ENCODE measurements around the gene IDH3G. TPM values are rescaled to one million over a fixed set of nuclear protein-coding genes. Genes with fewer than 3 reads are reported as not detected.

Gene IDH3G
- total RNA-seq, 1 experiment from 2014 or later = 127 TPM

DNA sequence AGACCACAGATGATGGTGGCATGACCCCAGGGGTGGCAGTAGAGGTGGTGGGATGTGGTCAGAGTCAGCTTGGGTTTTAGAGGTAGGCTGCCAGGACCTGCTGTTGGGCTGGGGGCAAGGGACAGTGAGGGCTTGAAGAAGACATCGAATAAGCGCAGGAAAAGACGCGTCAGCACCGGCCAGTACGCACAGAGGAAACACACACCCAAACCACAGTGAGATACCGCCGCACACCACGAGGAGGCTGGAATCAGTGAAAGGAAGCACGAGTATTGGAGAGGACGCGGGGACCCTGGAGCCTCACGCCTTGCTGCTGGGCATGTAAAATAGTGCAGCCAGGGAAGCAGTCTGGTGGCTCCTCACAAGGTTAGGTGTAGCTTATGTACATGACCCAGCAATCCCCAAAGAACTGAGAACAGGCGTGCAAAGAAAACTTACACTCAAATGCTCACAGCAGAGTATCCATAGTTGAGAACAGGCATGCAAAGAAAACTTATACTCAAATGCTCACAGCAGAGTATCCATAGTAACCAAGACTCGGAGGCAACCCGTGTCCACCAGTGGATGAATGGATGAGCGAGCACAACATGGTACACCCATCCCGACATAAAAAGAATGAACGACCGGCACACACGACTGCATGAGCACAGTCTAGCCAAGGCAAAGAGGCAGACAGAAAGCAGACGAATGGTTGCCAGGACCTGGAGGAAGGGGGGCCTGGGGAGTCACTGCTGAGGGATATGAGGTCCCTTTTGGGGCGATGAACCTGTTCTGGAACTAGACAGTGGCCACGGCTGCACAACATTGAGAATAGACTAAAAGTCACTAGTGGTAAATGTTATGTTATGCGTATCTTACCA lies 22.9 kb upstream of the IDH3G start:
- no peak for DNase-seq (ENCODE audit: low spot score)

DNA sequence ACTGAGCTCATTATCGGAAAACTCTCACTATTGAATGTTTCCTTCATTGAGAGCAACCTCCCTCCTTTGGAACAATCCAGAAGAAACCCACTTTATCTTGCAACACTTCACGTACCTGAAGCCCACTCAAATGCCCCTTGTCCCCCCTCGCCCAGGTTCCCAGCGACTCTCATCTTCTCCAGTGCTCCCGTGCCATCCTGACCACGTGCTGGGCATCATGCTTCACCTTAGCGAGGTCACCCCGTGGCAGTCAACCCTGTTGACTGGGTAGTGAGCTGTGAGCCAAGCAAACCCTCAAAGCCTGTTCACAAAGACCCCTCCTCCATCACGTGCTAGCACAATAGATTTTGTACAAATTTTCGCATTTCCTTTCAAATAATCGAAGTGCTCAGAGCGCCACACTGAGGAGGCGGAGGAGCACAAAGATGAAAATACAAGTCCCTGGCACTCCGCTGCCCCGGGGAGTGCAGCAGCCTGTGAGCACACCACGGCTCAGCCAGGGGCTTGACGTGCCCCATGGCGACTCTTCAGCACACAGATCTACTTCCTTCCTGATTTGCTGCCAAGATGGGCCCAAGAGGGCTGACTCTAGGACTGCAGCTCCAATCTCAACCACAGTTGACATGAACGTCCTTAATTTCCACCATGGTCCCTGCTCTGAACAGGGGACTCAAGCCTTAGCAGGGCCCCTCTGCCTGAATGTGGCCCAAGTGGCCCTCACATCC lies 20.6 kb upstream of the IDH3G start:
- no peak for DNase-seq (ENCODE audit: low spot score)

GRCh38 chrX:153813161-153813560 lies 19.0 kb upstream of the IDH3G start:
- DNase-seq (ENCODE audit: low spot score) = no peak

- no peak for DNase-seq (ENCODE audit: low spot score)
Measured at GRCh38 chrX:153812220-153812619, 18.0 kb upstream of the IDH3G start.

GRCh38 chrX:153807976-153808375 lies 13.8 kb upstream of the IDH3G start:
- no peak for DNase-seq (ENCODE audit: low spot score)

DNA sequence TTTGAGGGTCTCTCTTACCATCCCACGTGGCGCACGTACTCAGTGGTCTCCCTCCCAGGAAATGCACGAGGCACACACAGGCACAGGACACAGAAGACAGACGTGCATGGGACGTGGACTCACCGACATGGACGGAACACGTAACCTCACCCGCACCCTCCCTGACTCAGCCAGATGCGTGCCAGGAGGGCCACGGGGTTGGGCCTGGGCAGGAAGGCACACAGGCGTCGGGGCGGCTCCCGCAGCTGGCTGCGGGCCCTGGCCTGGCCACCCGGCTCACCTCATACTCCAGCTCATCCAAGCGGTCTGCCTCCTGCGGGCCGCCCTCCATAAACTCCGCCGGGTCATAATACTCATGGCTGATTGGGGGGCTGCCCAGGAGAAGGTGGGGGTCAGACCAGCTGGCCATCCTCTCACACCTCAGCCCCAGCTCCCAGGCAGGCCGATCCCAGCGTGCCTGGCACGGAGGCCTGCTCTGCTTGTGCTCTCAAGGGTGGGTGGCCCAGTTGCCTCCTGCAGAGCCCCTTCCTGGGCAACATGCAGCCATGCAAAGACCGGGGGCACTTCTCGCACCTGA lies 12.9 kb upstream of the IDH3G start:
- no peak for DNase-seq (ENCODE audit: low spot score)

DNA sequence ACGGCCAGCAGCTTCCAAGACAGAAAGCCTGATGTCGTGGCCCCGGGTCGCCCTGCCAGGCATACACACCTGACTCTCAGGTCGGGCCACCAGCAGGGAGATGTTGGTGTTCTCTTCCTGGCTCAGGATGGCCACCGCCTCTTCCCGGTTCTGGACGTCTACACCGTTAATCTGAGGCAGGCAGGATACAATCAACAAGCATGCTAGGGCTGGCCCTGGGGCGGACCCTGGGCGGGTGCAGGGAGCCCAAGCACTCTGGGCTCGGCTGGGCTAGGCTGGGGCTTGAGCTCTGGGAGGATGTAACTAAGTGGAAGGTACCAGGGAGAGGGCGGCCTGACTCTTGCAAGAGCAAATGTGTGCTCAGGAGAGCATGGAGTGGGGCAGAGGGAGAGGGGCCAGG lies 11.3 kb upstream of the IDH3G start:
- no peak for DNase-seq (ENCODE audit: low spot score)

GRCh38 chrX:153804621-153805020 lies 10.4 kb upstream of the IDH3G start:
- no peak for DNase-seq (ENCODE audit: low spot score)

- no peak for DNase-seq (ENCODE audit: low spot score)
Measured at GRCh38 chrX:153804100-153804595, 10.0 kb upstream of the IDH3G start.

- DNase-seq (ENCODE audit: low spot score) = no peak
Measured at GRCh38 chrX:153803211-153804099, 9.3 kb upstream of the IDH3G start.

- DNase-seq (ENCODE audit: low spot score) = no peak
Measured at GRCh38 chrX:153802513-153803045, 8.4 kb upstream of the IDH3G start.

DNA sequence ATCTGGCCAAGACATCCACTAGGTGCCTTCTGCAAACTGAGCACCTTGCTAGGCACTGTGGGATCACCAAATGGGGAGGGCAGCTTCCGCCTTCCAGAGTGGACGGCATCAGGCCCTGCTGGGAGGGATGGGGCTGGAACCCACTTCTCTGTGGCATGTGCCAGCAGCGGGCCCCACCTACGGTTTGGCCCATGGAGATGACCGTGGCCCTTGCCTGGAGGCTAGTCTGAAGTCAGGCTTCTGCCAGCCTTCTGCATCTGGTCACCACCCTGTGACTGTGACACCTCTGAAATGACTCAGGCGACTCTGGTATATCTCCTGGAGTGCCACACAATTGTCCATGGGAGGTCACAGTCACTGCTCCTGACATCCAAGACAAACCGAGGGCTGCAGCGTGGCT lies 7.5 kb upstream of the IDH3G start:
- DNase-seq (ENCODE audit: low spot score) = no peak

DNA sequence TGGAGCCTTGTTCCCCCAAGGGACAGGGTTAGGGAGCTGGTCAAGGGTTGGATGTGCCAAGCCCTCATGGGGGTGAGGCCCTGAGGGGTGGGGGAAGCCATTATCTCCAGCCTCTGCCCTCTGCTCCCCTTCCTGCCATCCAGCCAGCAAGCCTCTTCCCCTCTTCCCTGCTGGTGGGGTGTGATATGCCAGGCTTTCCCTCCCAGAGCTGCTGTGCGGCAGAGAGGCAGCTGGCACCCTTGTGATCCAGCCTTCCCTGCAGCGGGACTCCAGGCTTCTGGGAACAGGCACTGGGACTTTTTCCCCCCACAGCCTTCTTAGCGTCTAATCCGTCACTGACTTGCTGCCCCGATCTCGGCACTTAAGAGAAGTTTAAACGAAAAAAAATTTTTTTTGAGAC lies 6.6 kb upstream of the IDH3G start:
- DNase-seq (ENCODE audit: low spot score) = no peak

DNA sequence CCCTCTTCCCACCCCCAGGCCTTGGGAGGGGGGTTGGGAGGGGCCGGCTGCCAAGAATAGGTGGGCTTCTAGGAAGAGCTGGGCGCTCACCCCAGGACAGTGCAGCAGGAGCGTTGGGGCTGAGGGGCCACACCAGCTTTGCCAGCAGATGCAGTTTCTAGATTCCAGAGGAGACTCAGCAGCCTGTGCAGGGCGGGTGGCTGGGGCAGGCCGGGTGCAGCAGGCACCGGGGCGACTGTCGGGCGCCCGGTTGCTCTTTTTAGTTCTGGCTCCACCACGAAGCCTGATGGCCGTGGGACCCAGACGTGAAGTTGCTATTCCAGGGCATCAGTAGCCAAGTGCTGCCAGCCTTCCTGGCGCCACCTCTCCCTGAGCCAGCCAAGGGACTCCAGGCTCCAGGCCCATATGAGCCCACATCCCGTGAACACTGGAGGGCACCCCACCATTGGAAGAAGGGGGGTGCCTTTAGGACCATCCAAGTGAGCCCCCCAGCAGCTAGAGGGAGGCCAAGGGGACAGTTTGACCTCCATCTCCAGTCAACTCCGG lies 6.1 kb upstream of the IDH3G start:
- DNase-seq (ENCODE audit: low spot score) = no peak

DNA sequence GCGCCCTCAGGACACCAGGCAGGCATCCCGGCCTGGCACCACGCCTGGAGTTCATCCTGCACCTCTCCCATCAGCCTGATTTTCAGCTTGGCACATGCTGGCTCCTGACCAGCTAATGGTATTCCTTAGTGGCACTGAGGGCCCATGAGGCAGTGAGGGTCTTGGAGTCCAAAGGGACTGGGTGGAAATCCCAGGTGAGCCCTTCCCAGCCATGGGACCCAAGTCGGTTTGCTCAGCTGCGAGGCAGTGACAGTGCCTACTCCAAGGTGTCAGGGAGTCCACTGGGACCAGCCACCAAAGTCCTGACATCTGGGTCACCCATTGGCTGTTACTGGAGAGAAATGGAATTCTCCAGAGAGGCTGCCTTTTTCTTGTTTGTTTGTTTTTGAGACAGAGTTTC lies 5.2 kb upstream of the IDH3G start:
- no peak for DNase-seq (ENCODE audit: low spot score)

DNA sequence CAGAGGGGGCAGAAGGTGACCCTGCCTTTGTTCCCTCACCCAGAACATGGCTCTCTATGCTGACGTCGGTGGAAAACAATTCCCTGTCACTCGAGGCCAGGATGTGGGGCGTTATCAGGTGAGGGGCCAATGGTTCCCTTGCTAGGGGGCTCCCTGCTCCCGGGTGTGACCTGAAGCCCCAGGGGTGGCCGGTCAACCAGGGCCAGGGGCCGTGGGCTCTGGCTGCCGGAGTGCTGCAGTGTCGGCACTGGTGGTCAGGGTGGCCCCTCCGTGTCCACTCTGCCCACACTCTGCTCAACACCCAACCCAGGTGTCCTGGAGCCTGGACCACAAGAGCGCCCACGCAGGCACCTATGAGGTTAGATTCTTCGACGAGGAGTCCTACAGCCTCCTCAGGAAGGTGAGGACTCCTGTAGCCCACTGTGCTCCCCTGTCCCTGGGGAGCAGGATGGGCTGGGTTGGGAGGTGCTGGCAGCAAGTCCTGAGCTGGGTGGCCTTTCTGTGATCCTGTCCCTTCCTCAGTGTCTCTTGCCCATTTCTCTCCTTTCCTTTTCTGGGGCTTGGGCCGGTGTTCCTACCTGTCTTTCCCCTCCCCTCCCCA lies 3.3 kb upstream of the IDH3G start:
- no peak for DNase-seq (ENCODE audit: low spot score)

DNA sequence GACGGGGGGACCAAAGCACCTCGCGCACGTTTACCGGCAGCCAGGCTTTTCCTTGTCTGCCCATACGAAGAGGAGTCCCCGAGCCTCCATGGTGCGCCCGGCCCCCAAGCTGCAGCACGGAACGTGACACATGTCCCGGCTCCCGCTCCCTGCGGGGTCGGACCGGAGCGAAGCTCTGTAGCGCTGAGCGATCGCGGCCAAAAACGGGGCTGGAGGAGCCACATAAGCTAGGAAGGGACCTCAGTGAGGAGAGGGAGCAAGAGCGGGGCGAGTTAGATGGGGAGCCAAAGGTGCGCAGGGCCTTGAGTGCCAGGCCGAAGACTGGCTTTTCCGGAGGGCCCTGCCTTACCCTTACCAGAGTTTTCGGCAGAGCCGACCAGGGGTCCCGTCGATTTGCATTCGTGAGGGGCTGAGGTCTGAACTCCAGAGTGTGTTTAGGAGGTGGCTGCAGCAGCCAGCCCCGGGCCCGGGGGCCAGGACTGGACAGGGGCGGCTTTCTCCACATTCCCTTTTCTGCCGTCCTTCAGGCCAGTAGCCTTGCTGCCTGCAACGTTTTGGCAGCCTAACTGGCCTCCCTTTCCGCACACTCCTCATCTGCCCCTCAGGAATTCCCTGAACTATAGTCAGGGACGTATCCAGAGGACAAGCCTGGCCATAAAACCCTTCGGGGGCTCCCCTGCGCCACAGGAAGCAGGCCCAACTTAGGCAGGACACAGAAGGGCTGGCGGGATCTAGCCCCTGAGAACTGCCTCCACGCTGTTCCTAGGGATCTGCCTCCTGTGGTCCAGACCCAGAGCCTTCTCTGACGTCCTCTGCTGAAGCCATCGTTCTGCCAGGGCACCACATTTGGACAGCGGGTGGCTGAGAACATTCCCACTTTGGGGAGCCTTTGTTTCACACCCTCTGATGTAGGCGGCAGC lies 982 bp upstream of the IDH3G start:
- no peak for DNase-seq (ENCODE audit: low spot score)

DNA sequence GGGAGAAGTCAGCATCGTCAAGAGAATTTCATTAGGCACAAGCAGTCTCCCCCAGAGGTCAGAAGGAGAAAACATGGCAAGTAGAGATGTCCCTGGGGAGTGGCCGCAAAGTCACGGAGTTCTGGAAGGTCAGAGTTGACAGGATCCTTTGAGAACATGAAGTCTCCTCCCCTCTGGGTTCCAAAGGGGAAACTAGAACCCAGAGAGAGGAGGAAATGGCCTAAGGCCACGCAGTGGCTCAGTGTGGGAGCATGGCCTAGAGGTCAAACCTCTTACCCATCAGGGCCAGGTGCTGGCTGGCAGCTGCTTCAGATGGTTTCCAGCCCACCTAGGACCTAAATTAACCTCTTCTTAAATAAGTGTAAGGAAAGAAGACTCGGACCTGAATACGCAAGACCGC lies 884 bp downstream of the IDH3G start:
- DNase-seq (ENCODE audit: low spot score) = no peak

DNA sequence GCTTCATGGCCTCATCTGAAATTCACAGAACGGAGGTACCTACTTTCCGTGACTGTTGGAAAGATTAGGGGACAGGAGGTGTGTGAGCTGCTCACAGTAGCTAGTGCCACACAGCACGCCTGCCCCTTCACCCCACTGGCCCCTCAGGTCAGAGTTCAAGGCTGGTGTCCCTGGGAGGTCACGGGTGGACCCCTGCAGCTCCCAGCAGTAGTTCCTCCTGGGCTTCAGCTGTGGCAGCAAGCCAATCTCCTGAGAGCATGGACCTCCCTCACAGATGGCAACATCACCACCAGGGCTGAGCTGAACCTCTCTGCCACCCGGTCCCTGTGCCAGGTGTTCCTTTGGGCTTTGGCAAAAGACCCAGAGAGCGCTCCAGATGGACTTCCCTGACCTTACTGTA lies 1.8 kb downstream of the IDH3G start:
- no peak for DNase-seq (ENCODE audit: low spot score)

All from A172 (cell line).